GM21515 (cell line): ENCODE data around the gene DIP2A.

Source experiments
- ATAC-seq: cut with Tn5 transposase; IDR thresholded peaks from one replicate; pipeline ENCODE4 v1.9.1; 2021; ENCODE audit not compliant: unreplicated experiment

DIP2A gene, protein sequence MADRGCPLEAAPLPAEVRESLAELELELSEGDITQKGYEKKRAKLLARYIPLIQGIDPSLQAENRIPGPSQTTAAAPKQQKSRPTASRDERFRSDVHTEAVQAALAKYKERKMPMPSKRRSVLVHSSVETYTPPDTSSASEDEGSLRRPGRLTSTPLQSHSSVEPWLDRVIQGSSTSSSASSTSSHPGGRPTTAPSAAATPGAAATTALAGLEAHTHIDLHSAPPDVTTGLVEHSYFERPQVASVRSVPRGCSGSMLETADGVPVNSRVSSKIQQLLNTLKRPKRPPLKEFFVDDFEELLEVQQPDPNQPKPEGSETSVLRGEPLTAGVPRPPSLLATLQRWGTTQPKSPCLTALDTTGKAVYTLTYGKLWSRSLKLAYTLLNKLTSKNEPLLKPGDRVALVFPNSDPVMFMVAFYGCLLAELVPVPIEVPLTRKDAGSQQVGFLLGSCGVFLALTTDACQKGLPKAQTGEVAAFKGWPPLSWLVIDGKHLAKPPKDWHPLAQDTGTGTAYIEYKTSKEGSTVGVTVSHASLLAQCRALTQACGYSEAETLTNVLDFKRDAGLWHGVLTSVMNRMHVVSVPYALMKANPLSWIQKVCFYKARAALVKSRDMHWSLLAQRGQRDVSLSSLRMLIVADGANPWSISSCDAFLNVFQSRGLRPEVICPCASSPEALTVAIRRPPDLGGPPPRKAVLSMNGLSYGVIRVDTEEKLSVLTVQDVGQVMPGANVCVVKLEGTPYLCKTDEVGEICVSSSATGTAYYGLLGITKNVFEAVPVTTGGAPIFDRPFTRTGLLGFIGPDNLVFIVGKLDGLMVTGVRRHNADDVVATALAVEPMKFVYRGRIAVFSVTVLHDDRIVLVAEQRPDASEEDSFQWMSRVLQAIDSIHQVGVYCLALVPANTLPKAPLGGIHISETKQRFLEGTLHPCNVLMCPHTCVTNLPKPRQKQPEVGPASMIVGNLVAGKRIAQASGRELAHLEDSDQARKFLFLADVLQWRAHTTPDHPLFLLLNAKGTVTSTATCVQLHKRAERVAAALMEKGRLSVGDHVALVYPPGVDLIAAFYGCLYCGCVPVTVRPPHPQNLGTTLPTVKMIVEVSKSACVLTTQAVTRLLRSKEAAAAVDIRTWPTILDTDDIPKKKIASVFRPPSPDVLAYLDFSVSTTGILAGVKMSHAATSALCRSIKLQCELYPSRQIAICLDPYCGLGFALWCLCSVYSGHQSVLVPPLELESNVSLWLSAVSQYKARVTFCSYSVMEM (N-terminal part only)

DNA sequence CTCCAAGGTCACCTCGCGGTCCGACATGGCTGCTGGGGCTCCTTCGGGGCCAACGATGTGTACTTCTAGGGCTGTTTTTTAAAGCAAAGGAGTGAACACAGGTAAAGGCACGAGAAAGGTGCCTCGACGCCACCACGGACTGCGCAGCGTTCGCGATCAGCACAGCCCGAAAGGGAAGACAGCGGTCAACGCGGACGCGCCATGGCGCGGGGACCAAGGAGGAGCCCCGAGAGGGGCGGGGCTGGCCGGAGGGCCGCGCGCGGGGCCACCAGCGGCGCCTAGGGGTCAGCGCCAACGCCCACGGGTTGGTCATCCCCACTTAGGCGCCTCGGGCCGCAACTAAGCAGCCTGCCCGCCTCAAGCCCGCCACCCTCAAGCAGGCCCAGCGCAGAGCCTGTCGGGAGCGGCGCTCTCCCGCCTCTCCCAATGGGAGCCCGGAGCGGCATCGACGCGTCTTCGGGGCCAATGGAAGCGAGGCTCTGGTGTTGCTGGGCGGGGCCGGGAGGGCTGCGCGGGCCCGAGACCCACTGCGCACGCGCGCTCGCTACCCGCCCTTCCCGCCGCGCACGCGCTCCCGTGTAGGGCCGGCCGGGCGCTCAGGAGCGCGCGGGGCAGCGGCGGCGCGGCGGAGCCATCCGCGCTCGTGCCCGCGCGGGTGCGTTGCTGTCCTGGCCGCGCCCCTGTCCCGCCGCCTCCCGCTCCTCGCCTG is at the start of gene DIP2A:
DIP2A (plus strand) TSS at position 577 of the 709 bp plus-strand sequence. CDS start 241 bp downstream, outside the sequence.
- ATAC-seq, result peak; percentile 90

DNA sequence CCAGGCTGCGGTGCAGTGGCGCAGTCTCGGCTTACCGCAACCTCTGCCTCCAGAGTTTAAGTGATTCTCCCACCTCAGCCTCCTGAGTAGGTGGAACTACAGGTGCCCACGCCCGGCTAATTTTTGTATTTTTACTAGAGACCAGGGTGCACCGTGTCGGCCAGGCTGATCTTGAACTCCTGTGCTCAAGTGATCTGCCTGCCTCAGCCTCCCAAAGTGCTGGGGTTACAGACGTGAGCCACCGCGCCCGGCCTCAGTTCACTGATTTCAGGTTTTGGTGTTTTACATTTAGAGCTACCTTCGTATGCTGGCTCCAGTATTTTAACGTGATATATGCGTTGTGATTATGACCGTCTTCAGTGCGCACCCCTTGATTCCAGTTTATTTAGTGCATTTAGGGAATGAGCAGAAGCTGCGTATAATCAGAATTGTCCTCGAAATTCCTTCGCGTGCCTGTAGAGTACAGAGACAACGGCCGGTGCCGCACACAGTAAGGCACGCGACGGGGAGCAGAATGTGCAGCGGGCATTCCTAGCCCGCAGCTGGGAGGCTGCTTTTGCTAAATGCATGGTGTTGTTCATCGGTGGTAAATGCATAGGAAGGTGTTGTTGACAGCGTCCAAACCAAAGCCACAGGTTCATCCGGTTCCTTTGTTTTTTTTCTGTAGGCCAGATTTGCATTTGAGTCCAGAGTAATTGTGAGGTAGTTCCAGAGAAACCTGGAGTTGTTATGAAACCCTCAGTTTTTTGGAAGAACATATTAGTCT is 48.9 kb upstream of the DIP2A start:
- ATAC-seq, result no peak

DNA sequence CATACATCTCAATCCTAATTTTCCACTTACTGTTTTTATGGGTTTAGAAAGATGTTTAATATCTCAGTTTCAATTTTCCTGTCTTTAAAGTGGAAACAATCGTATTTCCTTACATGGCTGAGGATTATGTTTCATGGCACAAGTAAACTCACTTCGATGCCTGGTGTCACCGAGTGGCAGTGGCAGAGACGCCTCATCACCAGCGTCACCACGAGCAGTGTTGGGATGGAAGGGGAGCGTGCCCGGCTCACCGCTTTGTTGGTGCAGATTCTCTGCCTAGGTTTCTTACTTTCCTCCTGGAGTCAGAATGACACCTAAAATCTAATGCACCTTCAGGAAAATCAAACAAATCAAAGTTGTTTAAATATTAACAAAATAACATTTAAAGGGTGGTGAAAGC is 48.2 kb upstream of the DIP2A start:
- ATAC-seq, result no peak

DNA sequence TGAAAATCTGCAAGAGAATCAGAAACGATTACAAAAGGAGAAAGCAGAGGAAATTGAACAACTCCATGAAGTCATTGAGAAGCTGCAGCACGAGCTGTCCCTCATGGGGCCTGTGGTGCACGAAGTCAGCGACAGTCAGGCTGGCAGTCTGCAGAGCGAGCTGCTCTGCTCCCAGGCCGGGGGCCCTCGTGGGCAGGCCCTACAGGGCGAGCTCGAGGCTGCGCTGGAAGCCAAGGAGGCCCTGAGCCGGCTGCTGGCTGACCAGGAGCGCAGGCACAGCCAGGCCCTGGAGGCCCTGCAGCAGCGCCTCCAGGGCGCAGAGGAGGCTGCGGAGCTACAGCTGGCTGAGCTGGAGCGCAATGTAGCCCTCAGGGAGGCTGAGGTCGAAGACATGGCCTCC is 47.5 kb upstream of the DIP2A start:
- ATAC-seq, result no peak

DNA sequence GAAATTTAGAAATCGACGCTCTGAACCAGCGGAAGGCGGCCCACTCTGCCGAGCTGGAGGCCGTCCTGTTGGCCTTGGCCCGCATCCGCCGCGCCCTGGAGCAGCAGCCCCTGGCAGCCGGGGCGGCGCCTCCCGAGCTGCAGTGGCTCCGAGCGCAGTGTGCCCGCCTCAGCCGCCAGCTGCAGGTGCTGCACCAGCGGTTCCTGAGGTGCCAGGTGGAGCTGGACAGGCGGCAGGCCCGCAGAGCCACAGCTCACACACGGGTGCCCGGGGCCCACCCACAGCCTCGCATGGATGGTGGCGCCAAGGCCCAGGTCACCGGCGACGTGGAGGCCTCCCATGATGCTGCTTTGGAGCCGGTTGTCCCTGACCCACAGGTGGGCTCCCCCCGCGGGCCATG is 47.0 kb upstream of the DIP2A start:
- ATAC-seq, result no peak

DNA sequence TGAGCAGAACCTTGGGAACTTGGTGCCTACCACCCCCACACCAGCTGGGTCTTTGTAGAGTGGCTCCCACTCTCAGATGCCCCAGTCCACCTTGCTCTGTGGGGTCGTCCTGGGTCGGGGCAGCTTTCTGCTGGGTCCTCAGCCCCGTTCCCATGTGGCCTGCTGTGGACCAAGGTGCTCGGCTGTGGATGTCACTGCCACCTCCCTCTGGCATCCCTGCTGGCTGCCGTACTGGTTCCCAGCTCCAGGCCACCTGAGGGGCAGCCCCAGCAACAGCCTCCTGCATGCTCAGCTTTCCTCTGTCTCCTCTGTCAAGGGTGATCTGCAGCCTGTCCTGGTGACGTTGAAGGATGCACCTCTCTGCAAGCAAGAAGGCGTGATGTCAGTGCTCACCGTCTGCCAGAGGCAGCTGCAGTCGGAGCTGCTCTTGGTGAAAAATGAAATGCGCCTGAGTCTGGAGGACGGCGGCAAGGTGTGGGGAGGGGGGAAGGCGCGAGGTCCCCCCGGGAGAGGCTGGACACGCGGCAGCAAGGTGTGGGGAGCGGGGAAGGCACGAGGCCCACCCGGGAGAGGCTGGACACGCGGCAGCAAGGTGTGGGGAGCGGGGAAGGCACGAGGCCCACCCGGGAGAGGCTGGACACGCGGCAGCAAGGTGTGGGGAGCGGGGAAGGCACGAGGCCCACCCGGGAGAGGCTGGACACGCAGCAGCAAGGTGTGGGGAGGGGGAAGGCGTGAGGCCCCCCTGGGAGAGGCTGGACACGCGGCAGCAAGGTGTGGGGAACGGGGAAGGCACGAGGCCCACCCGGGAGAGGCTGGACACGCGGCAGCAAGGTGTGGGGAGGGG is 45.9 kb upstream of the DIP2A start:
- no peak for ATAC-seq

DNA sequence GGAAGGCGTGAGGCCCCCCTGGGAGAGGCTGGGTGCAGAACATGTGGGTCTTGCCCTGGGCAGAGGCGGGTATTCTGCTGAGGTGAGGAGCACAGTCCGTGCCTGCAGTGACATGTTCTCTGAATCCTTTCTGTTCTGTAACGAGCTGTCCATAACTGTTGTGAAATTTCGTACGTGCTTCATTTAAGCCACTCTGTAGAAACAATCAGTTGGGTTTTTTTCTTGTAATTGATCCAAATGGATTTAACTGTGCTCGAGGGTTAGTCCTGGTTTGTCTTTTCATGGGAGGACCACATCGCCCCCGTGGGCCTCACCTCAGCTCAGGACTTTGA is 45.4 kb upstream of the DIP2A start:
- ATAC-seq, result no peak

DNA sequence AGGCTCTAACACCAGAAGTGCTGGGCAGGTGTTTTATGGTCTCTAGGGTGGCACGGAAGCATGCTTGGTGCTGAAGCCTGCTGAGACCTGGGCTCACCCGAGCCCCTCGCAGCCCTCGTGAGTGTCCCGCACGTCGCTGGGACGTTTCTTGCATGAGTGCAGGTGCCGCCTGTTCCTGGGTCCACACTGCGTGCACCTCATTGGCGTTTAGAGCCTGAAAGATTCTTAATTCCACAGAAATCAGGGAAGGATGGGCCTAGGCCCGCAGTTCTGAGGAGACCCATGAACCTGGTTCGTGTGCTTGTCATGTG is 43.8 kb upstream of the DIP2A start:
- no peak for ATAC-seq

DNA sequence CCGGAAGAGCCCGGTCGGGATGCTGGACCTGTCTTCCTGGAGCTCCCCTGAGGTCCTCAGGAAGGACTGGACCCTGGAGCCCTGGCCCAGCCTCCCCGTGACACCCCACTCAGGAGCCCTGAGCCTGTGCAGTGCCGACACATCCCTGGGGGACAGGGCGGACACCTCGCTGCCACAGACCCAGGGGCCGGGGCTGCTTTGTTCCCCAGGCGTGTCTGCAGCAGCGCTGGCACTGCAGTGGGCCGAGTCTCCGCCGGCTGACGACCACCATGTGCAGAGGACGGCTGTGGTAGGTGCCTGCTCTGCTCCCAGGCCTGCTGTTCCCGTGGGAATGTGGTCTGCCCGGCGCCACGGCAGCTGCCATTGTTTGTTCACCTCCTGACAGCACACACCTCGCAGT is 42.1 kb upstream of the DIP2A start:
- no peak for ATAC-seq

DNA sequence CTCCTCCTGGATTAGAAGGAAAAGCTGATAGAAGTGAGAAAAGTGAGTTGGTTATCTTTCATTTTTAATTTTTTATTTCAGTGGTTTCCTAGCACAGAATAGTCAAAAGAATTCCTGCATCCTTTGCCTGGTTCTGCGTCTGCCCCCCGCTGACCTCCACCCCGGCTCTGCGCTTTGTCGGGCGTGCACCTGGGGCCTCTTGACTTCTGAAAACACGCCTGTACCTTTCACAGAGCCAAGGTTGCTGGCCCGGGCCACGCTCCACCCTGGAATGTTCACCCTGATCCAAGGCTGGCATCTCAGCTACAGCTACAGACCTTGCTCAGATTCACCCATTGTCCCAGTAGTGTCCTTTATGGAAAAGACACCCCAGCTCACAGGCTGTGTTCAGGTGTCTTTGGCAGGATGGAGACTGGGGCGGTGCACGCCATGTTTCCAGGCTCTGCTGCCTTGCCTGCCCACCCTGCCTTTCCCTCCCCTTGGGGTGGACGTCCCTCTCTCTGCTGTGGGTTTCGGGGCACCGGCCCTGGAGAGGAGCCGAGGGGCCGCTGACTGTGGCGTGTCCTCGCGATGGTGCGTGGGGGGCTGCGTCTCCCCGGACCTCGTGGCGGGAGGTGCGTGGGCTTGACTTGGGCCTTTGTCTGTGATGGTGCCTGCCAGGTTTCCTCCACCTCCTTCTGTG is 40.3 kb upstream of the DIP2A start:
- no peak for ATAC-seq

DNA sequence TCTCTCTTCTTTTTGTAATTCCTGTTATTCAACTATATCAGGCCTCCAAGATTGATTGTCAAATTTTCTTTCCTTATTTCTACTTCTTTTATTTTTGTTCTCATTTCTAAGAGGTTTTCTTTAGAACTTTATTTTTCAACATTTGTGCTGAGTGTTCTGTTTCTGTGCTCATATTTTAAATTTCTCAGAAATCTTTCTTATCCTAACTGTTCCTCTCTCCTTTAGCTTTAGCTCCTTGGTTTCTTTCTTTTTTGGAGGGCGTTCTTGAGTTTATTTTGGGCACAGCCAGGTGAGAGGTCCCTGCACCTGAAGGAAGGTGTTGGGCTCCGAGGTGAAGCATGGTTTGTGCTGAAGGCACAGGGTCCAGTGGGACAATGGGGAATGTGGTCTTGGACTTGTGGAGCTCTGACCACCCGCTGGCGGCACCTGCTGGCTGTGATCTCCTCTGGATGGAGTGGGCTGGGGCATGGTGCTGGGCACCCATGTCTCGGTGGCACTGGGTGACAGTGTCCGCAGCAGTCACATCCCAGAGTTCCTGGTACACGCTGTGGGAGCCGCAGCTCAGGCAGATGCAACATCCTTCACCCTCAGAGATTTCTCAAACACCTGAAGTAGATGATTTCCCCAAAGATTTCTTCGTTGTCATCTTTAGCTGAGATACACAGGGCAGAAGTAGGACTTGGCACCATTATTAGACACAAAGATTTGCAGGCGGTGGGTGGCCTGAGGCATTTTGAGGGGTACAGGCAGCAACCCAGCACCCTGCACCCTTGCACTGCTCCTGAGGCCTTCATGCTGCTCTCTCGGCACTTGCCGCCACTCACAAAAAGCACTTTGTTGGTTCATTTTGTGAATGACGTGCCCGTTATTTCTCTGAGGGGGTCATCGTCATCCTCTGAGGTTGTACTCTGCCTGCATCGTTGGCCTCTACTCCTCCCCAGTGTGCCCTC is 38.2 kb upstream of the DIP2A start:
- no peak for ATAC-seq

DNA sequence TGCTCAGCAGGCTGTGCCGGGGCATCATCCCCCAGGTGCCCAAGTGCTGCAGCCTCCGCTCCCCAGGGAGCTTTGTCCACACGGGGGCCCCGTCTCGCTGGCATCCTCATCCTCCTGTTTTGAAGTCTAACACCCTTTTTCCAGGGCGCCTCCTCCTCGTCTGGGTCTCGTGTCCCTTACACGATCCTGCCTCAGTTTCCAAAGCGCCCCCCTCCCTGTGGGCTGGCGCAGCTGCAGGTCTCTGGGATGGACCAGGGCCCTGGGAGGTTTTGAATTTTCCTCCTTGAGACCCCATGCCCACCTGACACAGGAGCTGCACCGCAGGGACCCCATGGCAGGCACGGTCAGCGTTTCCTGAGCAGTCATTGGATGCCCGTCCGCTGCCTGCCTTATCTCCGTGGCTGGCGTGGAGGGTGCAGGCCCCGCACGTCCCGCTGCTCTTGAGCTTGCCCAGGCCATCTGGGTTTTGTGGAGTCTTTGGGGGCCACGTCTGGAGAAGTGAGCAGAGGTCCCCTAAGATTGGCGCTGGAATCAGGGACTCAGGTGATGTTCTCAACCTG is 37.4 kb upstream of the DIP2A start:
- ATAC-seq, result no peak

DNA sequence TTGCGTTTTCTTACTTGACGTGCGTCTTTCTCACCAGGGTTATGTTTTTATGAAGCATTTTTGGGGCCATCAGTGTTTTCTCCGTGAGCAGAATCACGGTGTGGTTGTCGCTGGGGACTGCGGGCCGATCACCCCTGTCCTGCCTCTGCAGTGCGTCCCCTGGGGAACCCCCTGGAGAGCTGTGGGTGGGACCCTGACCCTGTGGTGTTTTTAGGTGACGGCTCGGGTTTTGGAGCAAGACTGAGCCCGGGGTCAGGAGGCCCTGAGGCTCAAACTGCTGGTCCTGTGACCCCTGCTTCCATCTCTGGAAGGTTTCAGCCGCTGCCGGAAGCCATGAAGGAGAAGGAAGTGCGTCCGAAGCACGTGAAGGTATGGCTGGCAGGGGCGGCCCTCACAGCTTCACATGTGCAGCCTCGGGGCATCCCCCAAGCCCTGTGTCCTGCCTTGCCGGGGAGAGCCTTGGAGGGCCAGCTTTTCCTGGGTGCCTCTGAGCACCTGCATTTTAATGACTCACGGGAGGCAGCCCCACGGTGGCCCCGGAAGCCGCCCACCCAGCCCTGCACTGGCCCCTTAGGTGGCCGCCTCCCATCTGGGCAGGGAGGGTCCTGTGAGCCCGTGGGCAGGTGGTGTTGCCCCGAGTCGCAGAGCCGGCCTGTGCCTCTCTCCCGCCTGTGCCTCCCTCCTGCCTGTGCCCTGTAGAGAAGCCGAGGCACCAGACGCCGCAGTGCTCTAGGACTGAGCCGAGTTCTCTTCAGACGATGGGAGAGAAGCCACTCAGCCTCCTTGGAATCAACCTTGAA is 36.7 kb upstream of the DIP2A start:
- no peak for ATAC-seq

DNA sequence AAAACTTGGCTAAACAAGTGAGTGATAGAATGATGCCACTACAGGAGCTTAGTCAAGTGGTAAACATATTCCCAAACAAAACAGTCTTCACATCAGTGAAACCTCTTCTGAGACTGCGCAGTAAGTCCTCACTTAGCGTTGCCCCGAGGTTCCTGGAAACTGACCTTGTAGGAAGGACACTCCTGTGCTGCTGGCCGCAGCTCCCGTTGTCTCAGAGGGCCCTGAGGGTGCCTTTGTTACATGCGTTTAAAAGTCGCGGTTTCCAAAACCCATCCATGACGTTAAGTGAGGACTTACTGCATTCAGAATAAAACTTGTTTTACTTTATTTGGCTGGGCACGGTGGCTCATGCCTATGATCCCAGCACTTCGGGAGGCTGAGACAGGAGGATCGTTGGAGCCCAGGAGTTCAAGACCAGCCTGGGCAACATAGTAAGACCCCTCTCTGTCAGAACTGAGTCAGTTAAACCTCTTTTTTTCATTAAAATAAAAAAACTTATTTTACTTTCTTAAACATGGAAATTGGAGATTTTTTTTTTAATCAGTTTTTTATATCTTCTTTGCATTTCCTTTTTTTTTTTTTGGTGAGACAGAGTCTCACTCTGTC is 36.0 kb upstream of the DIP2A start:
- ATAC-seq, result no peak

DNA sequence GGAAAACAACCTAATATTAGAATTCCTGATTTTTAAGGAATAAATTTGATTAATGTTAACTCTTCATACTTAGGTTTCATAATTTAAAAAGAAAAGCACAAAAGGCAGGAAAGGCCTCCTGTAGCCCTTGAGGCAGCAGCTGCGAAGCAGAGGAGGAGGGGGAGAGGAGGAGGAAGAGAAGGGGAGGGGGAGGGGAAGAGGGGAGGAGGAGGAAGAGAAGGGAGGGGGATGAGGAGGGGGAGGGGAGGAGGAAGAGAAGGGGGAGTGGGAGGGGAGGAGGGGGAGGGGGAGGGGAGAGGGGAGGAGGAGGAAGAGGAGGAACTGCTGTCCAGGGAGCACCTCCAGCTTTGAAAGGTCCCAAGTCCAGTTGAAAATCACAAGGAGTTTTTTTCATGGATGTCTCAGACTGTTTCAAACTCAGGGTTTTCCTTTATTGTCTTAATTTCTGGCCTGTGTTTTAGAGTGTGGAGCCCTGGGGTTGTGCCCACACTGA is 35.1 kb upstream of the DIP2A start:
- ATAC-seq, result no peak

DNA sequence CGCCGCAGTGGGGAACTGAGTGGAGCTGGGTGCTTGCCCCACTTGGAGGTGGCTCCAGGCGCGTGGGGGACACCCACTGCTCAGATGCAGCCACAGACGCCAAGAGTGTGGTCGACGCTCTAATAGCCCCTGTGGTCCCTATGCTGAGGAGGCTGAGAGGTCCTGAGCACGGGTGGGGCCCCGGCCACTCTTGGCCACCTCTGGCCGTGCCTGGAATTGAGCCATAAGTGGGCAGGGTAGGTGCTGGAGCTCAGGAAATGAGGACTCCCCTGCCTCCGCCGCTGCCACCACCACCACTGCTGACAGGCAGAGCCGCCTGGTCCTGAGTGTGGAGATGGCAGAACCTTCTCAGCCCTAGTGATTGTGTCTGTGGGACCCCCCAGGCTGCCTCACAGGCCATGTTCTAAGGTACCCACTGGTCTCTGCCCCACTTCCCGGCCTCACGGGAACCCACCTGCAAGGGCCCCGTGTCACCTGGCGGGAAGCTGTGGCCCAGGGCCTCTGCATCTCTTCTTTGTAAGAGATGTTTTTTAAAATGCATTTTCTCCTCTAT is 34.6 kb upstream of the DIP2A start:
- ATAC-seq, result no peak
